Neural cell (in vitro differentiated cells): ENCODE data around the gene RPL37. TPM values are rescaled to one million over a fixed set of nuclear protein-coding genes. Genes with fewer than 3 reads are reported as not detected.

Experiments used
- H2AFZ ChIP-seq: fragments of 200-600, 300-800 bp; sonication (generic), shearing (Covaris generic); 2 replicates; pipeline ENCODE4 v1.6.0; 2014; ENCODE audit warnings: low read depth, mild to moderate bottlenecking, antibody characterized with exemption, low read length, moderate library complexity
- H3F3A ChIP-seq: fragments of 200-600 bp; shearing (Covaris generic); 2 replicates; pipeline ENCODE4 v1.6.1; 2016; ENCODE audit warnings: mild to moderate bottlenecking, moderate library complexity, mixed read lengths, antibody characterized with exemption, low read length; ENCODE audit not compliant: insufficient read depth, poor library complexity, severe bottlenecking
- H3K27ac ChIP-seq: fragments of 200-600, 300-800 bp; sonication (generic), shearing (Covaris generic); 2 replicates; pipeline ENCODE4 v1.5.1; 2014; ENCODE audit warnings: mild to moderate bottlenecking, low read length, moderate library complexity
- H3K27me3 ChIP-seq: fragments of 300-800, 200-600 bp; sonication (generic), shearing (Covaris generic); 2 replicates; pipeline ENCODE4 v1.6.0; 2014; ENCODE audit warnings: mild to moderate bottlenecking, low read depth, low read length, moderate library complexity; ENCODE audit not compliant: insufficient read depth
- H3K36me3 ChIP-seq: fragments of 300-800, 200-600 bp; sonication (generic), shearing (Covaris generic); 2 replicates; pipeline ENCODE4 v1.5.1; 2014; ENCODE audit warnings: mild to moderate bottlenecking, antibody characterized with exemption, low read length, moderate library complexity; ENCODE audit not compliant: insufficient read depth
- H3K4me2 ChIP-seq: fragments of 300-800, 200-600 bp; sonication (generic), shearing (Covaris generic); 2 replicates; pipeline ENCODE4 v1.6.0; 2014; ENCODE audit warnings: mild to moderate bottlenecking, low read length
- H3K4me3 ChIP-seq: fragments of 300-800, 200-600 bp; sonication (generic), shearing (Covaris generic); 2 replicates; pipeline ENCODE4 v1.5.1; 2014; ENCODE audit warnings: mild to moderate bottlenecking, low read length, moderate library complexity
- H3K79me2 ChIP-seq: fragments of 200-600 bp; shearing (Covaris generic); replicated peaks from 2 replicates; pipeline ENCODE4 v1.6.0; 2014; ENCODE audit warnings: mild to moderate bottlenecking, low read length, moderate library complexity; ENCODE audit not compliant: insufficient read depth
- H3K9ac ChIP-seq: fragments of 300-800, 200-600 bp; sonication (generic), shearing (Covaris generic); 2 replicates; pipeline ENCODE4 v1.6.1; 2016; ENCODE audit warnings: mild to moderate bottlenecking, low read length, mixed read lengths
- H3K9me2 ChIP-seq: fragments of 200-600 bp; shearing (Covaris generic); 2 replicates; pipeline ENCODE4 v1.6.1; 2016; ENCODE audit warnings: mild to moderate bottlenecking, low read length, mixed read lengths; ENCODE audit not compliant: insufficient read depth
- H3K9me3 ChIP-seq: fragments of 200-600, 300-800 bp; sonication (generic), shearing (Covaris generic); 2 replicates; pipeline ENCODE4 v1.6.1; 2016; ENCODE audit warnings: mild to moderate bottlenecking, mixed run types, low read length, moderate library complexity, mixed read lengths
- H4K20me1 ChIP-seq: fragments of 200-600 bp; shearing (Covaris generic); 2 replicates; pipeline ENCODE4 v1.6.1; 2016; ENCODE audit warnings: mild to moderate bottlenecking, mixed run types; ENCODE audit not compliant: insufficient read depth
- CTCF ChIP-seq: fragments of 450-650 bp; IDR thresholded peaks from 2 replicates; pipeline ENCODE4 v1.5.1; 2014; ENCODE audit warnings: antibody characterized with exemption, mild to moderate bottlenecking, moderate library complexity; ENCODE audit not compliant: poor library complexity, severe bottlenecking
- EP300 ChIP-seq: fragments of 450-650 bp; conservative IDR thresholded peaks from 2 replicates; pipeline ENCODE4 v1.6.1; 2014; ENCODE audit warnings: antibody characterized with exemption, mild to moderate bottlenecking, moderate library complexity; ENCODE audit not compliant: poor library complexity, severe bottlenecking
- EZH2 ChIP-seq: fragments of 200-600, 300-800 bp; shearing (Covaris generic), sonication (generic); IDR thresholded peaks from 2 replicates; pipeline ENCODE4 v1.6.1; 2014; ENCODE audit warnings: antibody characterized with exemption, low read length, borderline replicate concordance, mild to moderate bottlenecking; ENCODE audit not compliant: insufficient read depth, poor library complexity, severe bottlenecking
- MXI1 ChIP-seq: fragments of 450-650 bp; conservative IDR thresholded peaks from 2 replicates; pipeline ENCODE4 v1.6.1; 2014; ENCODE audit warnings: antibody characterized with exemption, mild to moderate bottlenecking; ENCODE audit not compliant: poor library complexity, severe bottlenecking
- POLR2AphosphoS5 ChIP-seq: IDR thresholded peaks from 2 replicates; pipeline ENCODE4 v1.6.1; 2012
- RAD21 ChIP-seq: fragments of 450-650 bp; conservative IDR thresholded peaks from 2 replicates; pipeline ENCODE4 v1.6.1; 2014; ENCODE audit warnings: antibody characterized with exemption, mild to moderate bottlenecking, moderate library complexity
- REST ChIP-seq: IDR thresholded peaks from 2 replicates; pipeline ENCODE4 v1.6.1; 2012; ENCODE audit warnings: borderline replicate concordance
- SMC3 ChIP-seq: fragments of 450-650 bp; conservative IDR thresholded peaks from 2 replicates; pipeline ENCODE4 v1.6.1; 2014; ENCODE audit warnings: antibody characterized with exemption, mild to moderate bottlenecking, moderate library complexity; ENCODE audit not compliant: poor library complexity
- TAF1 ChIP-seq: IDR thresholded peaks from 2 replicates; pipeline ENCODE4 v1.6.1; 2012; ENCODE audit warnings: low read depth
- polyA plus RNA-seq: library from polyadenylated mRNA; depleted of rRNA; stranded (reverse); fragments of >200 nt; gene quantifications from 2 replicates; pipeline ENCODE4 v1.2.3, GENCODE V29; 2014

Gene RPL37
- polyA plus RNA-seq, 1 donor from 2014 or later, result 107 TPM

GRCh38 chr5:40798012-40798800 is 36.8 kb downstream of the RPL37 start, which contains the start of gene PRKAA1:
Gene PRKAA1, minus strand, starts transcription at chr5:40798374. Its CDS starts 185 bp downstream, at chr5:40798189.
- TF ChIP-seq SMC3, result peak; percentile 67
- TF ChIP-seq EZH2, result no peak
- TF ChIP-seq CTCF, result peak; percentile 80
- TF ChIP-seq REST, result peak; percentile 46
- TF ChIP-seq TAF1, result peak; percentile 91
- peak; percentile 39 for TF ChIP-seq RAD21
- peak; percentile 89 for TF ChIP-seq POLR2AphosphoS5
- peak; percentile 83 for TF ChIP-seq MXI1
- TF ChIP-seq EP300, result peak; percentile 40
- H3K36me3 ChIP-seq, result no peaks in the 10 kb centered on the region
- H3K27ac ChIP-seq, result peak within 1 kb of the TSS; percentile 78
- H3K9me3 ChIP-seq, result no peaks in the 10 kb centered on the region
- peak within 1 kb of the TSS; percentile 94 for H3K4me3 ChIP-seq
- H3K9ac ChIP-seq, result peak within 1 kb of the TSS; percentile 83
- peaks cover 36% of the 10 kb centered on the region for H3K79me2 ChIP-seq
- H3K9me2 ChIP-seq, result no peaks in the 10 kb centered on the region
- H3K27me3 ChIP-seq, result no peaks in the 10 kb centered on the region
- peak within 1 kb of the TSS; percentile 93 for H3K4me2 ChIP-seq
- H2AFZ ChIP-seq, result peak within 1 kb of the TSS; percentile 80
- H3F3A ChIP-seq, result peaks cover 3% of the 10 kb centered on the region
- H4K20me1 ChIP-seq, result no peaks in the 10 kb centered on the region

GRCh38 chr5:40797273-40798011 is 37.6 kb downstream of the RPL37 start:
- peak overlapping the region; percentile 78 for H3K27ac ChIP-seq
- no peaks in the 10 kb centered on the region for H4K20me1 ChIP-seq
- peak overlapping the region; percentile 81 for H3K4me2 ChIP-seq
- H2AFZ ChIP-seq, result peak overlapping the region; percentile 60
- H3F3A ChIP-seq, result peaks cover 3% of the 10 kb centered on the region
- peak overlapping the region; percentile 94 for H3K4me3 ChIP-seq
- no peaks in the 10 kb centered on the region for H3K36me3 ChIP-seq
- no peaks in the 10 kb centered on the region for H3K9me2 ChIP-seq
- peak; percentile 60 for TF ChIP-seq MXI1
- no peak for TF ChIP-seq POLR2AphosphoS5
- TF ChIP-seq SMC3, result no peak
- no peak for TF ChIP-seq EZH2
- no peak for TF ChIP-seq REST
- H3K9me3 ChIP-seq, result no peaks in the 10 kb centered on the region
- peaks cover 41% of the 10 kb centered on the region for H3K79me2 ChIP-seq
- H3K9ac ChIP-seq, result peak overlapping the region; percentile 83
- no peaks in the 10 kb centered on the region for H3K27me3 ChIP-seq
